Stomach (tissue), 4 donors: ENCODE results near the gene ABCC1.

Experiments used
- CTCF ChIP-seq, 7 experiments: fragments of 450-650 bp in 4 of 7; fragments of 200-600 bp in 3 of 7; sonication (generic) in 3 of 7; IDR thresholded peaks; one replicate each; pipeline ENCODE4 v1.5.1; 2016 to 2019; ENCODE audit warnings: antibody characterized with exemption in 7 of 7, control low read depth in 2 of 7, mild to moderate bottlenecking in 1 of 7
- POLR2A ChIP-seq, 4 donors: fragments of 450-650 bp; IDR thresholded peaks; one replicate each; pipeline ENCODE4 v1.6.1; 2016; ENCODE audit warnings: antibody characterized with exemption in 4 of 4, control low read depth in 2 of 4, mild to moderate bottlenecking in 1 of 4, moderate library complexity in 1 of 4

GRCh38 chr16:15970202-15970601 lies 20.8 kb downstream of the ABCC1 start:
- TF ChIP-seq POLR2A (IDR thresholded peaks at IDR 0.05) = no peak
- no peak for TF ChIP-seq CTCF (IDR thresholded peaks at IDR 0.05)
